HG02884 (cell line): ENCODE data around the gene CCDC86.

Source experiments
- ATAC-seq: cut with Tn5 transposase; IDR thresholded peaks from one replicate; pipeline ENCODE4 v1.9.1; 2021; ENCODE audit warnings: mild to moderate bottlenecking, moderate library complexity; ENCODE audit not compliant: unreplicated experiment

CCDC86 gene

GRCh38 chr11:60852117-60852981 is 10.4 kb downstream of the CCDC86 start:
- no peak for ATAC-seq

GRCh38 chr11:60852982-60853950 is 11.4 kb downstream of the CCDC86 start:
- no peak for ATAC-seq

GRCh38 chr11:60854140-60854846 is 12.4 kb downstream of the CCDC86 start:
- ATAC-seq, result no peak

- no peak for ATAC-seq
Measured at GRCh38 chr11:60854847-60855725, 13.2 kb downstream of the CCDC86 start.

- ATAC-seq, result no peak
Measured at GRCh38 chr11:60855726-60856633, 14.1 kb downstream of the CCDC86 start, which contains the start of gene PTGDR2. PTGDR2 (minus strand) TSS chr11:60855950; CDS start chr11:60853722, 2,228 bp downstream.

- ATAC-seq, result no peak
Measured at GRCh38 chr11:60857378-60858232, 15.7 kb downstream of the CCDC86 start.

- no peak for ATAC-seq
Measured at GRCh38 chr11:60858236-60858635, 16.3 kb downstream of the CCDC86 start.

GRCh38 chr11:60858731-60859464 is 17.0 kb downstream of the CCDC86 start:
- ATAC-seq, result no peak

GRCh38 chr11:60859616-60860250 is 17.8 kb downstream of the CCDC86 start:
- ATAC-seq, result no peak

- ATAC-seq, result no peak
Measured at GRCh38 chr11:60860943-60861342, 19.0 kb downstream of the CCDC86 start.

- ATAC-seq, result no peak
Measured at GRCh38 chr11:60862171-60862570, 20.3 kb downstream of the CCDC86 start.

- ATAC-seq, result no peak
Measured at GRCh38 chr11:60863550-60864521, 21.9 kb downstream of the CCDC86 start.

- no peak for ATAC-seq
Measured at GRCh38 chr11:60864856-60865513, 23.1 kb downstream of the CCDC86 start.

- no peak for ATAC-seq
Measured at GRCh38 chr11:60866911-60867870, 25.3 kb downstream of the CCDC86 start, which contains the start of gene ZP1. ZP1 (plus strand) TSS chr11:60867542; CDS start chr11:60867562, 20 bp downstream.
